ENCODE data around the gene TMOD2.

DNA sequence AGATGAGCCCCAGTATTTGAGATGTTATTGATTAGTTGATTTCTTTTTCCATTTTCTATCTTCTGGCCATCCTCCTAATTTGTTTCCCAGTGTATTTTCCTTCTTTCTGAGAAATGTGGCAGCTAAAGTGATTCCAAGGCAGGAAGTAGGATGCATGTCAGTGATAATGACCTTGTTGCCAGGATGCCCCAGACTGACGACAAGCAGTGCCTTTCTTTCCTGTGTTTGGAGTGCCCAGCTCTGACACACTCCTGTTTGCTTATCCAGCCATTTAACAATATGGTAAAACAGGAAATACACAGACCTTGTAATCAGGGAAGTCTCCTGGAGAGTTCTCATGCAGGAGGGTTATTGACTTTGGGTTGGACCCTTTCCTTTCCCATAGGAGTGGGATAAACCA is 20.4 kb downstream of the TMOD2 start:
- TF ChIP-seq, protein P1, sequence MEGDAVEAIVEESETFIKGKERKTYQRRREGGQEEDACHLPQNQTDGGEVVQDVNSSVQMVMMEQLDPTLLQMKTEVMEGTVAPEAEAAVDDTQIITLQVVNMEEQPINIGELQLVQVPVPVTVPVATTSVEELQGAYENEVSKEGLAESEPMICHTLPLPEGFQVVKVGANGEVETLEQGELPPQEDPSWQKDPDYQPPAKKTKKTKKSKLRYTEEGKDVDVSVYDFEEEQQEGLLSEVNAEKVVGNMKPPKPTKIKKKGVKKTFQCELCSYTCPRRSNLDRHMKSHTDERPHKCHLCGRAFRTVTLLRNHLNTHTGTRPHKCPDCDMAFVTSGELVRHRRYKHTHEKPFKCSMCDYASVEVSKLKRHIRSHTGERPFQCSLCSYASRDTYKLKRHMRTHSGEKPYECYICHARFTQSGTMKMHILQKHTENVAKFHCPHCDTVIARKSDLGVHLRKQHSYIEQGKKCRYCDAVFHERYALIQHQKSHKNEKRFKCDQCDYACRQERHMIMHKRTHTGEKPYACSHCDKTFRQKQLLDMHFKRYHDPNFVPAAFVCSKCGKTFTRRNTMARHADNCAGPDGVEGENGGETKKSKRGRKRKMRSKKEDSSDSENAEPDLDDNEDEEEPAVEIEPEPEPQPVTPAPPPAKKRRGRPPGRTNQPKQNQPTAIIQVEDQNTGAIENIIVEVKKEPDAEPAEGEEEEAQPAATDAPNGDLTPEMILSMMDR (IDR thresholded peaks at IDR 0.05) = no peak
- TF ChIP-seq EP300 (IDR thresholded peaks at IDR 0.05; ENCODE audit: low read depth) = no peak
- no peak for TF ChIP-seq POLR2A (IDR thresholded peaks at IDR 0.05)

Measured in transverse colon (tissue), 3 donors.